NK-92 (cell line): ENCODE measurements around the gene BAIAP3.

Source experiments
- DNase-seq: peaks from one replicate; lab custom pipeline; 2025; ENCODE audit not compliant: unreplicated experiment; lab: John Stamatoyannopoulos, UW

BAIAP3 gene

GRCh38 chr16:1362807-1363206 is 29.4 kb downstream of the BAIAP3 start:
- DNase-seq: no peak

- DNase-seq: no peak
Observed at GRCh38 chr16:1363501-1364041, 30.1 kb downstream of the BAIAP3 start.

- DNase-seq: no peak
Observed at GRCh38 chr16:1364510-1364909, 31.1 kb downstream of the BAIAP3 start.

GRCh38 chr16:1366060-1366711 is 32.7 kb downstream of the BAIAP3 start:
- DNase-seq: no peak

- DNase-seq: no peak
Observed at GRCh38 chr16:1366712-1367299, 33.4 kb downstream of the BAIAP3 start.

- DNase-seq: no peak
Observed at GRCh38 chr16:1367486-1368174, 34.2 kb downstream of the BAIAP3 start.

GRCh38 chr16:1371054-1371978 is 37.9 kb downstream of the BAIAP3 start:
- no peak for DNase-seq

- DNase-seq: no peak
Observed at GRCh38 chr16:1372292-1372950, 39.0 kb downstream of the BAIAP3 start.

- DNase-seq: no peak
Observed at GRCh38 chr16:1374418-1375297, 41.2 kb downstream of the BAIAP3 start.

GRCh38 chr16:1375298-1375640 is 41.8 kb downstream of the BAIAP3 start:
- DNase-seq: no peak

GRCh38 chr16:1375741-1376410 is 42.4 kb downstream of the BAIAP3 start:
- DNase-seq: no peak

GRCh38 chr16:1377406-1378010 is 44.1 kb downstream of the BAIAP3 start:
- no peak for DNase-seq

GRCh38 chr16:1378087-1378803 is 44.8 kb downstream of the BAIAP3 start:
- DNase-seq: no peak

GRCh38 chr16:1378804-1379303 is 45.4 kb downstream of the BAIAP3 start:
- DNase-seq: no peak

- no peak for DNase-seq
Observed at GRCh38 chr16:1379304-1380076, 46.0 kb downstream of the BAIAP3 start.

- DNase-seq: no peak
Observed at GRCh38 chr16:1380195-1380594, 46.8 kb downstream of the BAIAP3 start.
